Mesodermal cell (in vitro differentiated cells): ENCODE measurements around the gene RNF41.

Experiments used
- H3K27ac ChIP-seq: 2 replicates; pipeline ENCODE4 v1.7.0; 2013; ENCODE audit warnings: mild to moderate bottlenecking, low read depth, low read length, moderate library complexity; ENCODE audit not compliant: severe bottlenecking
- H3K36me3 ChIP-seq: 2 replicates; pipeline ENCODE4 v1.7.1; 2013; ENCODE audit warnings: mild to moderate bottlenecking, low read length, moderate library complexity; ENCODE audit not compliant: control insufficient read depth, insufficient read depth
- H3K4me1 ChIP-seq: one replicate; pipeline ENCODE4 v1.7.1; 2013; ENCODE audit warnings: mild to moderate bottlenecking, low read length; ENCODE audit not compliant: insufficient read depth, control insufficient read depth, poor library complexity, severe bottlenecking
- H3K4me3 ChIP-seq: 2 replicates; pipeline ENCODE4 v1.7.0; 2013; ENCODE audit warnings: low read length, control low read depth, mild to moderate bottlenecking; ENCODE audit not compliant: insufficient read depth, poor library complexity, severe bottlenecking; ENCODE audit errors: extremely low read depth
- H3K9me3 ChIP-seq: 2 replicates; pipeline ENCODE4 v1.7.1; 2013; ENCODE audit warnings: mild to moderate bottlenecking, low read length, moderate library complexity; ENCODE audit not compliant: control insufficient read depth
- WGBS, 2 experiments: methylation state at CpG; one replicate each; pipeline ENCODE4 v1.1.5; 2013; ENCODE audit warnings: missing lambda C conversion rate in 2 of 2; ENCODE audit not compliant: insufficient coverage in 2 of 2; 5-methylcytosine and 5-hydroxymethylcytosine counted together

RNF41 gene

GRCh38 chr12:56258068-56258819 is 36.5 kb upstream of the RNF41 start, which contains the start of gene ANKRD52:
Gene ANKRD52 (minus strand): TSS chr12:56258384. CDS start chr12:56258269, 115 bp downstream.
- 0% methylated on average over 47 to 62 of the region's 78 CpGs for WGBS, 2 experiments
- H3K9me3 ChIP-seq, result no peaks in the 10 kb centered on the region
- H3K4me3 ChIP-seq, result peak within 1 kb of the TSS; percentile 99
- H3K4me1 ChIP-seq, result peaks cover 11% of the 10 kb centered on the region
- H3K27ac ChIP-seq, result peak within 1 kb of the TSS; percentile 59
- H3K36me3 ChIP-seq, result peaks cover 40% of the 10 kb centered on the region

GRCh38 chr12:56257491-56258067 is 35.9 kb upstream of the RNF41 start:
- Histone ChIP-seq H3K9me3 (no peaks in the 10 kb centered on the region), H3K4me1 (peaks cover 11% of the 10 kb centered on the region), H3K27ac (peak overlapping the region; percentile 59), H3K4me3 (peak overlapping the region; percentile 99), H3K36me3 (peaks cover 47% of the 10 kb centered on the region)
- 1% methylated on average over 16 to 24 of the region's 27 CpGs for whole genome bisulfite sequencing, 2 experiments

- Histone ChIP-seq H3K4me3 (peak overlapping the region; percentile 99), H3K27ac (peak overlapping the region; percentile 59), H3K9me3 (no peaks in the 10 kb centered on the region), H3K4me1 (peaks cover 11% of the 10 kb centered on the region), H3K36me3 (peaks cover 52% of the 10 kb centered on the region)
- WGBS, 2 experiments, result 17 to 39% methylated on average over 3 to 8 of the region's 8 CpGs
Observed at GRCh38 chr12:56257071-56257470, 35.3 kb upstream of the RNF41 start.

- peaks cover 58% of the 10 kb centered on the region for H3K36me3 ChIP-seq
- peak overlapping the region; percentile 99 for H3K4me3 ChIP-seq
- H3K27ac ChIP-seq, result no peak overlapping the region
Observed at GRCh38 chr12:56256326-56256960, 34.7 kb upstream of the RNF41 start.

GRCh38 chr12:56255671-56256070 is 33.9 kb upstream of the RNF41 start:
- peaks cover 11% of the 10 kb centered on the region for H3K4me1 ChIP-seq
- no peak overlapping the region for H3K4me3 ChIP-seq
- no peaks in the 10 kb centered on the region for H3K9me3 ChIP-seq
- no peak overlapping the region for H3K27ac ChIP-seq
- WGBS, 2 experiments, result 98% methylated on average over 6 to 7 of the region's 7 CpGs
- peaks cover 64% of the 10 kb centered on the region for H3K36me3 ChIP-seq

More at GRCh38 chr12:56256326-56256960, 34.7 kb upstream of the RNF41 start:
- WGBS, 2 experiments, result 58% methylated on average over 2 of the region's 4 CpGs; no CpG with 5 or more reads in 1 of the 2 experiments
- Histone ChIP-seq H3K9me3 (no peaks in the 10 kb centered on the region), H3K4me1 (peaks cover 11% of the 10 kb centered on the region)

- Histone ChIP-seq H3K9me3 (no peaks in the 10 kb centered on the region), H3K4me3 (no peak overlapping the region), H3K36me3 (peaks cover 90% of the 10 kb centered on the region), H3K4me1 (peaks cover 11% of the 10 kb centered on the region), H3K27ac (no peak overlapping the region)
- 98 to 99% methylated on average over 11 of the region's 11 CpGs for whole genome bisulfite sequencing, 2 experiments
Observed at GRCh38 chr12:56253091-56253490, 31.4 kb upstream of the RNF41 start.

- Histone ChIP-seq H3K4me3 (no peak overlapping the region), H3K36me3 (peaks cover 94% of the 10 kb centered on the region), H3K27ac (no peak overlapping the region), H3K4me1 (peaks cover 11% of the 10 kb centered on the region), H3K9me3 (no peaks in the 10 kb centered on the region)
- WGBS, 2 experiments, result 92 to 100% methylated on average over 2 to 3 of the region's 3 CpGs
Observed at GRCh38 chr12:56252649-56253048, 30.9 kb upstream of the RNF41 start.

GRCh38 chr12:56248711-56249110 is 27.0 kb upstream of the RNF41 start:
- Histone ChIP-seq H3K36me3 (peaks cover 94% of the 10 kb centered on the region), H3K9me3 (no peaks in the 10 kb centered on the region), H3K4me1 (no peaks in the 10 kb centered on the region), H3K4me3 (no peak overlapping the region), H3K27ac (no peak overlapping the region)
- whole genome bisulfite sequencing, 2 experiments, result 89 to 96% methylated on average over 6 of the region's 8 CpGs

GRCh38 chr12:56247923-56248322 is 26.2 kb upstream of the RNF41 start:
- no peaks in the 10 kb centered on the region for H3K9me3 ChIP-seq
- H3K4me1 ChIP-seq, result no peaks in the 10 kb centered on the region
- 95 to 98% methylated on average over 16 of the region's 16 CpGs for WGBS, 2 experiments
- peaks cover 94% of the 10 kb centered on the region for H3K36me3 ChIP-seq
- no peak overlapping the region for H3K4me3 ChIP-seq
- H3K27ac ChIP-seq, result no peak overlapping the region

- Histone ChIP-seq H3K4me3 (no peak overlapping the region), H3K9me3 (no peaks in the 10 kb centered on the region), H3K36me3 (peaks cover 93% of the 10 kb centered on the region), H3K4me1 (no peaks in the 10 kb centered on the region), H3K27ac (no peak overlapping the region)
- WGBS, 2 experiments, result 96% methylated on average over 13 to 14 of the region's 14 CpGs
Observed at GRCh38 chr12:56244494-56244893, 22.8 kb upstream of the RNF41 start.
